ENCODE measurements around the gene PTPRR.

DNA sequence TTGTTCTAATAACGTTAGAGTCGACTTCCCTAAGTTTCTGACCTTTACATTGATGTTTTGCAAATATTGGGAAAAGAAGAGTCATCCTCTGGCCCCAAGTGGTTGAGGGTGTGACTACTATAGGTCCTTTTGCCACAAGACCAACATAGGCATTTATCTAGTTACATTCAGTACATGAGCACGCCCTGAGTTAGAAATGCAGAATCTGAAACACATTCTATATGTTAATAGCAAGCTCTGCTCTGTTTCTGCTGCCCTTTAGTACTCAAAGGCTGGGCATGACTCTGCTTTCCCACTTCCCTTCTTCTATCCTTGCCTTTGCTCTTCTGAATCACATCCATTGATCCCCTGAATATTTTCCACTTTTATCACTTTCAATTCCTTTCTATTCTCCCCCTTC, 168.2 kb downstream of the PTPRR start:
- TF ChIP-seq EZH2 (IDR thresholded peaks at IDR 0.05; ENCODE audit: insufficient read depth, low read length): no peak
- TF ChIP-seq, protein P1, sequence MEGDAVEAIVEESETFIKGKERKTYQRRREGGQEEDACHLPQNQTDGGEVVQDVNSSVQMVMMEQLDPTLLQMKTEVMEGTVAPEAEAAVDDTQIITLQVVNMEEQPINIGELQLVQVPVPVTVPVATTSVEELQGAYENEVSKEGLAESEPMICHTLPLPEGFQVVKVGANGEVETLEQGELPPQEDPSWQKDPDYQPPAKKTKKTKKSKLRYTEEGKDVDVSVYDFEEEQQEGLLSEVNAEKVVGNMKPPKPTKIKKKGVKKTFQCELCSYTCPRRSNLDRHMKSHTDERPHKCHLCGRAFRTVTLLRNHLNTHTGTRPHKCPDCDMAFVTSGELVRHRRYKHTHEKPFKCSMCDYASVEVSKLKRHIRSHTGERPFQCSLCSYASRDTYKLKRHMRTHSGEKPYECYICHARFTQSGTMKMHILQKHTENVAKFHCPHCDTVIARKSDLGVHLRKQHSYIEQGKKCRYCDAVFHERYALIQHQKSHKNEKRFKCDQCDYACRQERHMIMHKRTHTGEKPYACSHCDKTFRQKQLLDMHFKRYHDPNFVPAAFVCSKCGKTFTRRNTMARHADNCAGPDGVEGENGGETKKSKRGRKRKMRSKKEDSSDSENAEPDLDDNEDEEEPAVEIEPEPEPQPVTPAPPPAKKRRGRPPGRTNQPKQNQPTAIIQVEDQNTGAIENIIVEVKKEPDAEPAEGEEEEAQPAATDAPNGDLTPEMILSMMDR (IDR thresholded peaks at IDR 0.05; ENCODE audit: insufficient read depth, low read depth, low read length): no peak
